Activated naive CD4-positive, alpha-beta T cell treated with anti-CD3 and anti-CD28 coated beads for 36 hours (primary cell): ENCODE results near the gene TMEM98. TPM values are rescaled to one million over a fixed set of nuclear protein-coding genes. Genes with fewer than 3 reads are reported as not detected.
"Not testable (repeated sequence)": the region's sequence is repeated elsewhere in the genome, so short reads cannot be mapped to it uniquely, and the experiment has no call there.

Experiments
- CTCF ChIA-PET: fragments of 350-600 bp; sonication (Branson Sonifier 250); formaldehyde crosslinking; loops from one replicate; lab custom pipeline; 2021; ENCODE audit warnings: antibody characterized with exemption; lab: Charles Lee
- DNase-seq: peaks from one replicate; pipeline ENCODE4 v3.0.0-alpha.2; 2020
- H3K27ac Mint-ChIP-seq: one replicate; pipeline ENCODE4 v1.8.0; 2021; ENCODE audit warnings: mild to moderate bottlenecking, mixed read lengths
- H3K27me3 Mint-ChIP-seq: one replicate; pipeline ENCODE4 v1.8.0; 2021; ENCODE audit warnings: low read depth, mixed read lengths
- H3K36me3 Mint-ChIP-seq: one replicate; pipeline ENCODE4 v1.8.0; 2021; ENCODE audit warnings: low read depth, mixed read lengths
- H3K4me1 Mint-ChIP-seq: one replicate; pipeline ENCODE4 v1.8.0; 2021; ENCODE audit warnings: low read depth, mixed read lengths
- H3K4me3 Mint-ChIP-seq: one replicate; pipeline ENCODE4 v1.8.0; 2021; ENCODE audit warnings: mild to moderate bottlenecking, moderate library complexity, mixed read lengths
- H3K9me3 Mint-ChIP-seq: one replicate; pipeline ENCODE4 v1.8.0; 2021; ENCODE audit warnings: mixed read lengths
- intact Hi-C: fragments of 100-400 bp; cut with micrococcal nuclease; formaldehyde crosslinking; loops from one replicate; pipeline ENCODE4 v1.15.1; 2023
- total RNA-seq, 2 experiments: library from RNA; stranded (reverse); gene quantifications; one replicate each; pipeline ENCODE4 v1.2.3, GENCODE V29; 2021

Gene TMEM98
- not detected for total RNA-seq

- CTCF ChIA-PET: interaction anchor here (1.2 kb wide), 2 partner anchors 16 to 444 kb away, joined by 3 read pairs; no protein-coding TSS in a partner anchor
- H3K4me1 Mint-ChIP-seq: no peaks in the 10 kb centered on the region
- H3K4me3 Mint-ChIP-seq: peak within 1 kb of the TSS; percentile 57
- H3K36me3 Mint-ChIP-seq: no peaks in the 10 kb centered on the region
- H3K9me3 Mint-ChIP-seq: no peaks in the 10 kb centered on the region
- no peak for DNase-seq
- intact Hi-C loops: no loop called here
- H3K27me3 Mint-ChIP-seq: peaks cover 20% of the 10 kb centered on the region
- no peak within 1 kb of the TSS for H3K27ac Mint-ChIP-seq
These were observed at the start of gene TMEM98 for GRCh38 chr17:32927724-32928585. Gene TMEM98 (plus strand): TSS chr17:32928153. CDS start chr17:32931529, 3,376 bp downstream.

GRCh38 chr17:32878211-32878610 is 49.7 kb upstream of the TMEM98 start:
- no peaks in the 10 kb centered on the region for H3K9me3 Mint-ChIP-seq
- H3K27me3 Mint-ChIP-seq: no peaks in the 10 kb centered on the region
- no peak for DNase-seq
- no peak overlapping the region for H3K27ac Mint-ChIP-seq
- H3K36me3 Mint-ChIP-seq: no peaks in the 10 kb centered on the region
- no peak overlapping the region for H3K4me3 Mint-ChIP-seq
- intact Hi-C loops: loop anchor here (5.0 kb wide), 2 partner anchors 51 to 416 kb away; no protein-coding TSS in a partner anchor
- H3K4me1 Mint-ChIP-seq: peaks cover 22% of the 10 kb centered on the region
- CTCF ChIA-PET: interaction anchor here (0.5 to 4.7 kb wide), 26 partner anchors 9 to 434 kb away, joined by 3 to 121 read pairs (median 4); partner anchors contain the start of gene PSMD11

- H3K36me3 Mint-ChIP-seq: no peaks in the 10 kb centered on the region
- no peaks in the 10 kb centered on the region for H3K9me3 Mint-ChIP-seq
- CTCF ChIA-PET: interaction anchor here (1.0 to 4.7 kb wide), 4 partner anchors 57 to 120 kb away, joined by 3 to 121 read pairs (median 16); no protein-coding TSS in a partner anchor
- DNase-seq: no peak
- H3K27ac Mint-ChIP-seq: no peak overlapping the region
- H3K4me1 Mint-ChIP-seq: peaks cover 22% of the 10 kb centered on the region
- H3K4me3 Mint-ChIP-seq: no peak overlapping the region
- intact Hi-C loops: loop anchor here (5.0 kb wide), 2 partner anchors 52 to 417 kb away; no protein-coding TSS in a partner anchor
- peaks cover 1% of the 10 kb centered on the region for H3K27me3 Mint-ChIP-seq
These were observed 48.8 kb upstream of the TMEM98 start for GRCh38 chr17:32879134-32879533.

- Mint-ChIP-seq H3K4me3 (no peak overlapping the region), H3K36me3 (no peaks in the 10 kb centered on the region), H3K4me1 (peaks cover 20% of the 10 kb centered on the region), H3K27ac (no peak overlapping the region), H3K9me3 (no peaks in the 10 kb centered on the region), H3K27me3 (peaks cover 4% of the 10 kb centered on the region)
- intact Hi-C loops: no loop called here
- DNase-seq: no peak
- CTCF ChIA-PET: interaction anchor here (0.9 to 2.7 kb wide), 2 partner anchors 97 to 98 kb away, joined by 5 to 9 read pairs; no protein-coding TSS in a partner anchor
These were observed 47.1 kb upstream of the TMEM98 start for GRCh38 chr17:32880671-32881453.

GRCh38 chr17:32882029-32882428 is 45.9 kb upstream of the TMEM98 start:
- DNase-seq: no peak
- H3K4me3 Mint-ChIP-seq: no peak overlapping the region
- intact Hi-C loops: no loop called here
- H3K27ac Mint-ChIP-seq: no peak overlapping the region
- CTCF ChIA-PET: interaction anchor here (2.7 kb wide), 1 partner anchor 99 kb away, joined by 9 read pairs; no protein-coding TSS in a partner anchor
- H3K27me3 Mint-ChIP-seq: peaks cover 4% of the 10 kb centered on the region
- H3K36me3 Mint-ChIP-seq: no peaks in the 10 kb centered on the region
- peaks cover 16% of the 10 kb centered on the region for H3K4me1 Mint-ChIP-seq
- no peaks in the 10 kb centered on the region for H3K9me3 Mint-ChIP-seq

- H3K36me3 Mint-ChIP-seq: no peaks in the 10 kb centered on the region
- no peak overlapping the region for H3K27ac Mint-ChIP-seq
- DNase-seq: peak; percentile 49
- H3K27me3 Mint-ChIP-seq: peaks cover 4% of the 10 kb centered on the region
- CTCF ChIA-PET: interaction anchor here (2.7 kb wide), 1 partner anchor 99 kb away, joined by 9 read pairs; no protein-coding TSS in a partner anchor
- H3K4me1 Mint-ChIP-seq: peaks cover 11% of the 10 kb centered on the region
- H3K9me3 Mint-ChIP-seq: no peaks in the 10 kb centered on the region
- no peak overlapping the region for H3K4me3 Mint-ChIP-seq
- intact Hi-C loops: no loop called here
These were observed 45.2 kb upstream of the TMEM98 start for GRCh38 chr17:32882734-32883133.

- H3K36me3 Mint-ChIP-seq, H3K27ac Mint-ChIP-seq, H3K4me1 Mint-ChIP-seq, H3K9me3 Mint-ChIP-seq, DNase-seq, H3K4me3 Mint-ChIP-seq, H3K27me3 Mint-ChIP-seq, intact Hi-C loops: not testable (repeated sequence)
- CTCF ChIA-PET: interaction anchor here (1.1 kb wide), 1 partner anchor 9 kb away, joined by 3 read pairs; the partner anchor contains the start of gene MYO1D
These were observed 41.0 kb upstream of the TMEM98 start for GRCh38 chr17:32886951-32887350.

- H3K27me3 Mint-ChIP-seq, H3K36me3 Mint-ChIP-seq, intact Hi-C loops, DNase-seq, H3K4me3 Mint-ChIP-seq, H3K4me1 Mint-ChIP-seq, H3K9me3 Mint-ChIP-seq, H3K27ac Mint-ChIP-seq: not testable (repeated sequence)
- CTCF ChIA-PET: interaction anchor here (1.1 kb wide), 1 partner anchor 10 kb away, joined by 3 read pairs; the partner anchor contains the start of gene MYO1D
These were observed 40.5 kb upstream of the TMEM98 start for GRCh38 chr17:32887410-32887809.

GRCh38 chr17:32894245-32894644 is 33.7 kb upstream of the TMEM98 start:
- CTCF ChIA-PET: no interaction called here
- no peak overlapping the region for H3K4me3 Mint-ChIP-seq
- H3K4me1 Mint-ChIP-seq: no peaks in the 10 kb centered on the region
- H3K27me3 Mint-ChIP-seq: peaks cover 9% of the 10 kb centered on the region
- intact Hi-C loops: no loop called here
- H3K36me3 Mint-ChIP-seq: no peaks in the 10 kb centered on the region
- no peak overlapping the region for H3K27ac Mint-ChIP-seq
- no peaks in the 10 kb centered on the region for H3K9me3 Mint-ChIP-seq
- DNase-seq: no peak

GRCh38 chr17:32896647-32897258 is 31.2 kb upstream of the TMEM98 start:
- Mint-ChIP-seq H3K27ac (no peak overlapping the region), H3K4me3 (no peak overlapping the region), H3K4me1 (no peaks in the 10 kb centered on the region), H3K9me3 (no peaks in the 10 kb centered on the region), H3K27me3 (peaks cover 9% of the 10 kb centered on the region), H3K36me3 (no peaks in the 10 kb centered on the region)
- intact Hi-C loops: no loop called here
- no peak for DNase-seq
- CTCF ChIA-PET: interaction anchor here (0.9 to 1.1 kb wide), 3 partner anchors 11 to 20 kb away, joined by 3 to 4 read pairs (median 3); partner anchors contain the start of gene MYO1D

GRCh38 chr17:32899236-32900013 is 28.5 kb upstream of the TMEM98 start:
- DNase-seq: no peak
- CTCF ChIA-PET: interaction anchor here (0.6 kb wide), 1 partner anchor 252 kb away, joined by 4 read pairs; no protein-coding TSS in a partner anchor
- Mint-ChIP-seq H3K27me3 (peaks cover 9% of the 10 kb centered on the region), H3K4me3 (no peak overlapping the region), H3K27ac (no peak overlapping the region), H3K4me1 (peaks cover 6% of the 10 kb centered on the region), H3K9me3 (no peaks in the 10 kb centered on the region), H3K36me3 (no peaks in the 10 kb centered on the region)
- intact Hi-C loops: no loop called here
